ENCODE data around the gene KLF1.

DNA sequence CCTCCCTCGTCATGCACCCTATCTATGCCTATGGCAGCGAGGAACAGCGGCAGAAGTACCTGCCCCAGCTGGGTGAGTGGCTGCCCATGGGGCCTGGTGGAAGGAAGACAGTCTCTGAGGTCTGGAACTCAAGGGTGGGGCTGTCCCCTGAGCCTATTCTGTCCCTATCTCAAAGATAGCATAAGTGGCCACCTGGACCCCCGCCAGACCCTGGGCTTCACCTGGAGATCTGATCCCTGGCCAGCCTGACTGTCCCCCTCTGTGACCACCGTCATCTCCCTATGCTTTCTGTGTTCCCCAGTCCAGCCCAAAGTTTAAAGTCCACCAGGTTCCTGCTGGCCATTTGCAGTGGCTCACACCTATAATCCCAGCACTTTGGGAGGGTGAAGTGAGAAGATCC lies 6.6 kb upstream of the KLF1 start:
- no peak for TF ChIP-seq NFE2L2 (conservative IDR thresholded peaks at IDR 0.05; ENCODE audit: low read length)
- TF ChIP-seq, protein P1, sequence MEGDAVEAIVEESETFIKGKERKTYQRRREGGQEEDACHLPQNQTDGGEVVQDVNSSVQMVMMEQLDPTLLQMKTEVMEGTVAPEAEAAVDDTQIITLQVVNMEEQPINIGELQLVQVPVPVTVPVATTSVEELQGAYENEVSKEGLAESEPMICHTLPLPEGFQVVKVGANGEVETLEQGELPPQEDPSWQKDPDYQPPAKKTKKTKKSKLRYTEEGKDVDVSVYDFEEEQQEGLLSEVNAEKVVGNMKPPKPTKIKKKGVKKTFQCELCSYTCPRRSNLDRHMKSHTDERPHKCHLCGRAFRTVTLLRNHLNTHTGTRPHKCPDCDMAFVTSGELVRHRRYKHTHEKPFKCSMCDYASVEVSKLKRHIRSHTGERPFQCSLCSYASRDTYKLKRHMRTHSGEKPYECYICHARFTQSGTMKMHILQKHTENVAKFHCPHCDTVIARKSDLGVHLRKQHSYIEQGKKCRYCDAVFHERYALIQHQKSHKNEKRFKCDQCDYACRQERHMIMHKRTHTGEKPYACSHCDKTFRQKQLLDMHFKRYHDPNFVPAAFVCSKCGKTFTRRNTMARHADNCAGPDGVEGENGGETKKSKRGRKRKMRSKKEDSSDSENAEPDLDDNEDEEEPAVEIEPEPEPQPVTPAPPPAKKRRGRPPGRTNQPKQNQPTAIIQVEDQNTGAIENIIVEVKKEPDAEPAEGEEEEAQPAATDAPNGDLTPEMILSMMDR (IDR thresholded peaks at IDR 0.05) = no peak
- no peak for TF ChIP-seq RFX5 (IDR thresholded peaks at IDR 0.05)
- TF ChIP-seq CHD2 (IDR thresholded peaks at IDR 0.05; ENCODE audit: low read length, partially characterized antibody) = no peak
- no peak for TF ChIP-seq POLR2A (IDR thresholded peaks at IDR 0.05; ENCODE audit: low read length)
- TF ChIP-seq, protein P2, sequence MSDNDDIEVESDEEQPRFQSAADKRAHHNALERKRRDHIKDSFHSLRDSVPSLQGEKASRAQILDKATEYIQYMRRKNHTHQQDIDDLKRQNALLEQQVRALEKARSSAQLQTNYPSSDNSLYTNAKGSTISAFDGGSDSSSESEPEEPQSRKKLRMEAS (IDR thresholded peaks at IDR 0.05) = no peak
- no peak for TF ChIP-seq SMC3 (IDR thresholded peaks at IDR 0.05)
- no peak for TF ChIP-seq JUN (IDR thresholded peaks at IDR 0.05)
- no peak for TF ChIP-seq HOXB13 (CRISPR knock-in tag; IDR thresholded peaks at IDR 0.05; ENCODE audit: low read depth)
- TF ChIP-seq RAD21 (conservative IDR thresholded peaks at IDR 0.05 in 1 of 2, IDR thresholded peaks at IDR 0.05 in 1 of 2) = no peak
- no peak for TF ChIP-seq MAZ (IDR thresholded peaks at IDR 0.05; ENCODE audit: borderline replicate concordance, low read depth, low read length)
- no peak for TF ChIP-seq FOXS1 (CRISPR knock-in tag; IDR thresholded peaks at IDR 0.05)
